Measurements from ENCODE around the gene TEX36. TPM values are rescaled to one million over a fixed set of nuclear protein-coding genes. Genes with fewer than 3 reads are reported as not detected.

TEX36 gene
- total RNA-seq, 1 donor, result not detected

Other genes with a start within 250 kb of the TEX36 start
- 44.6 TPM for gene EDRF1, start 36.5 kb upstream of the TEX36 start, total RNA-seq
- 0.21 TPM for gene MMP21, start 92.7 kb upstream of the TEX36 start, total RNA-seq
- 23.3 TPM for gene UROS, start 140.1 kb upstream of the TEX36 start, total RNA-seq
- 30.6 TPM for gene BCCIP, start 140.4 kb upstream of the TEX36 start, total RNA-seq
- 8.3 TPM for gene DHX32, start 198.1 kb upstream of the TEX36 start, total RNA-seq
- gene FANK1, start 213.4 kb upstream of the TEX36 start, total RNA-seq, result 0.21 TPM

All from mononuclear cell (primary cell).